ENCODE measurements around the gene ITGA8.

The ITGA8 gene

DNA sequence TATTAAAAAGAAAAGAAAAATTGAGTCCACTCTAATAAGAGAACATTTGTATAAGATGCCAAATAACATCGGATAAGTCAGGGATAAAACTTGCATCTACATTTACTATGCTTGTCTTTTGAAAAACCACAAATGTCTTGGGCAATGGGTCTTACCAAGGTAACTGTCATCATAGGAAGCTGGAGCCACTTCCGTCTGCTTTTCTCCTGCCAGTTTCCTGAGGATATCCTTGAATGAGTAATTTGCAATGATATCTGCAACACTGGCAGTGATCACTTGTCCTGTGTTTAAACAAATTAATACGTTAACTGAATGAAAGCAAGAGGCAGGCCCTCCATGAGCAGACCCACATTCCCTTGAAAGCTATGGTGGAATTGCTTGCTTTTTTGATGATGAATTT lies 47.3 kb downstream of the ITGA8 start:
- no peak overlapping the region for H3K27ac ChIP-seq (ENCODE audit: low read length)
- H3K9me3 ChIP-seq (ENCODE audit: control insufficient read depth in 1 of 2, low read length in 2 of 2), result no peaks in the 10 kb centered on the region
- H3K36me3 ChIP-seq (ENCODE audit: control insufficient read depth in 1 of 2, insufficient read depth in 2 of 2, low read length in 2 of 2), result no peaks in the 10 kb centered on the region
- no peaks in the 10 kb centered on the region for H3K27me3 ChIP-seq (ENCODE audit: low read depth, low read length)
- H3K4me3 ChIP-seq (ENCODE audit: low read depth in 1 of 2, low read length in 2 of 2), result no peak overlapping the region
- no peaks in the 10 kb centered on the region for H3K4me1 ChIP-seq (ENCODE audit: control insufficient read depth in 1 of 2, insufficient read depth in 2 of 2, low read length in 2 of 2)

DNA sequence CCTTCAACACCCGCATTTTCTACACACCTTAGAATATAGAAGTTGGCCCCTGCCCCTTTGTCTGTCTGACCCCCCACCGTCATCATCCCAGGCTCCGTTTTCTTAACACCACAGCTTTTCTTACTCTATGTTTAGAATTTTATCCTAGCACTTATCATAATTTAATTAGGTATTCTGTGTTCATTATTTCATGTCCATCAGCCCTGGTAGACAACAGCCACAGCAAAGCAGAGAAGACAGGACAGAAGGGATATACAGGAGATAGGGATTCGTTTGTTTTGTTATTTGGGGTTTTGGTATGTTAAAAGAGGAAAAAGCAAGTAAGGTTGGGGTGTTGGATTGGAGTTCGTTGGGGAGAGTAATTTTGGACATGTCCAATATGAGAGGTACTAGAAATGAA lies 48.8 kb downstream of the ITGA8 start:
- no peak overlapping the region for H3K4me3 ChIP-seq (ENCODE audit: low read depth in 1 of 2, low read length in 2 of 2)
- H3K4me1 ChIP-seq (ENCODE audit: control insufficient read depth in 1 of 2, insufficient read depth in 2 of 2, low read length in 2 of 2), result no peaks in the 10 kb centered on the region
- no peaks in the 10 kb centered on the region for H3K27me3 ChIP-seq (ENCODE audit: low read depth, low read length)
- no peaks in the 10 kb centered on the region for H3K9me3 ChIP-seq (ENCODE audit: control insufficient read depth in 1 of 2, low read length in 2 of 2)
- H3K36me3 ChIP-seq (ENCODE audit: control insufficient read depth in 1 of 2, insufficient read depth in 2 of 2, low read length in 2 of 2), result no peaks in the 10 kb centered on the region
- no peak overlapping the region for H3K27ac ChIP-seq (ENCODE audit: low read length)

DNA sequence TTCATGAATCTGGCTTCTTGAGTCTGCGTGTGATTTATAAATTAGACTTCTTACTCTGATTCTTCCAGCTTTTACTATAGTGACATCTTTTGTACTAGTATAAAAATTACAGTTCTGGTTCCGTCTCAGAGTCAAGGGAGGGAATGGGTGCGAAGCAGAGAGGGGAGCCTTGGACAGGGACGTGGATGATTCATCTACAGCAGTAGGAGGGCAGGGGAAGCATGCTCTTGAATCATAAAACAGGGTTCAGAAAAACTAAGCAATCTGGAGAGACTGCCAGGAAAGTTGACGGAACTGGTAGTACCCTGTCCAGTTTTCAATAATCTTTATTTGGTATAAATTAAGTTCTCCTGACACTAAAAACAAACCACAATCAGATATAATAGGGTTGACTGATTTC lies 58.1 kb downstream of the ITGA8 start:
- Histone ChIP-seq H3K4me3 (ENCODE audit: low read depth in 1 of 2, low read length in 2 of 2) (no peak overlapping the region), H3K36me3 (ENCODE audit: control insufficient read depth in 1 of 2, insufficient read depth in 2 of 2, low read length in 2 of 2) (no peaks in the 10 kb centered on the region), H3K4me1 (ENCODE audit: control insufficient read depth in 1 of 2, insufficient read depth in 2 of 2, low read length in 2 of 2) (no peaks in the 10 kb centered on the region), H3K9me3 (ENCODE audit: control insufficient read depth in 1 of 2, low read length in 2 of 2) (no peaks in the 10 kb centered on the region), H3K27ac (ENCODE audit: low read length) (no peak overlapping the region), H3K27me3 (ENCODE audit: low read depth, low read length) (no peaks in the 10 kb centered on the region)

DNA sequence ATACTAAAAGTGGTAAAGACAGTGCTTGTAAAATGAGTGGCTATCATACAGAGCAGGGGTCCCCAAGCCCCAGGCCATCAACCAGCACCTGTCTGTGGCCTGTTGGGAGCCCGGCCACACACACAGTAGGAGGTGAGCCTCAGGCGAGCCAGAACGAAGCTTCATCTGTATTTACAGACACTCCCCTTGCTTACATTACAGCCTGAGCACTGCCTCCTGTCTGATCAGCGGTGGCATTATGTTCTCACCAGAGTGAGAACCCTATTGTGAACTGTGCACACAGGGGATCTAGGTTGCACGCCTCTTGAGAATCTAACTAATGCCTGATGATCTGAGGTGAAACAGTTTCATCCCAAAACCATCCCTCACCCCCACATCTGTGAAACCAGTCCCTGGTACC lies 58.7 kb downstream of the ITGA8 start:
- Histone ChIP-seq H3K36me3 (ENCODE audit: control insufficient read depth in 1 of 2, insufficient read depth in 2 of 2, low read length in 2 of 2) (no peaks in the 10 kb centered on the region), H3K4me3 (ENCODE audit: low read depth in 1 of 2, low read length in 2 of 2) (no peak overlapping the region), H3K27me3 (ENCODE audit: low read depth, low read length) (no peaks in the 10 kb centered on the region), H3K9me3 (ENCODE audit: control insufficient read depth in 1 of 2, low read length in 2 of 2) (no peaks in the 10 kb centered on the region), H3K4me1 (ENCODE audit: control insufficient read depth in 1 of 2, insufficient read depth in 2 of 2, low read length in 2 of 2) (no peaks in the 10 kb centered on the region), H3K27ac (ENCODE audit: low read length) (no peak overlapping the region)

DNA sequence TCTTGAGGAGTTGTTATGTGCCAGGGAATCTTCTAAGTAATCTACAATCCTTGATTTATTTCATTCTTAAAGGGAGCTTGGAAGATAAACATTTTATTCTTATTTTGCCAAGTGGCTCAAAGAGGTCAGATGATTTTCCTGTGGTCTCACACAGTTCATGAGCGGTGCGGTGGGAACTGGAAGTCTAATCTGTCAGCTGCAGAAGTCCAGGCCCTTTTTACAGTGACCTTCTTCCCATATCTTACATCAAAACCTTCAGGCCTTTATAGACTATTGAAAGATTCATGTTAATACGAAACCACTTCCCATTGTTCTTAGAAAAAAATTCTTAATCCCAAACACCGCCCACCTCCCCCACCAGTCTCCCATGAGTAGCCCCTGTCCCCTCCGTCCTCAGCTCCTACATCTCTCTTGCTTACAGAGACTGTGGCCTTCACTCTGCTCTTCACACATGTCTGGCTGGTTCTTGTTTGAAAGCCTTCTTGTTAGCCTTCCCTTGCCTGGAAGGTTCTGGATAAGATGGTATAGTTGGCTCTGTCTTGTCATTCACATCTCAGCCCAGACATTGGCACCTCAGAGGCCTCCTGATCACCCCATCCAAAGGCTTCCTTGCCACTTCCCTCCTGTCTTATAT lies 61.5 kb downstream of the ITGA8 start:
- H3K27me3 ChIP-seq (ENCODE audit: low read depth, low read length), result no peaks in the 10 kb centered on the region
- no peak overlapping the region for H3K27ac ChIP-seq (ENCODE audit: low read length)
- no peaks in the 10 kb centered on the region for H3K36me3 ChIP-seq (ENCODE audit: control insufficient read depth in 1 of 2, insufficient read depth in 2 of 2, low read length in 2 of 2)
- no peaks in the 10 kb centered on the region for H3K4me1 ChIP-seq (ENCODE audit: control insufficient read depth in 1 of 2, insufficient read depth in 2 of 2, low read length in 2 of 2)
- H3K9me3 ChIP-seq (ENCODE audit: control insufficient read depth in 1 of 2, low read length in 2 of 2), result no peaks in the 10 kb centered on the region
- no peak overlapping the region for H3K4me3 ChIP-seq (ENCODE audit: low read depth in 1 of 2, low read length in 2 of 2)

DNA sequence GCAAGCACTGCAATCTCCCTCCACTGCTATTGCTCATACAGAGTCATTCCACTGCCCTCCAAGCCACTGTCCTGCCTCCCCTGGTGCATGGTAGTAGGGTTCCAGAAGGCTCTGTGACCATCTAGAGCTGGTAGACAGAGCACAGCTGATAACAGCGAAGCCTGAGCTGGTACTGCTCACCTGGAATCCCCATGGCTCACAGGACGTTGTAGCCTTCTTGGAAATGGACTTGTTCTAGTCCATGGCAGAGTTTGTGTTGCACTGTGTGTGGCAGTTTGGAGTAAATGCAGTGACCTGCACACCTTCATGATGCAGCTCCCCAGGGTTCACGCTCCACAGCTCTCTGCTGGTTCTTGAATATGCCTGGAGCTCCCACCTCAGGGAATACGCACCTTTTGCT lies 67.0 kb downstream of the ITGA8 start:
- no peaks in the 10 kb centered on the region for H3K4me1 ChIP-seq (ENCODE audit: control insufficient read depth in 1 of 2, insufficient read depth in 2 of 2, low read length in 2 of 2)
- no peaks in the 10 kb centered on the region for H3K36me3 ChIP-seq (ENCODE audit: control insufficient read depth in 1 of 2, insufficient read depth in 2 of 2, low read length in 2 of 2)
- H3K9me3 ChIP-seq (ENCODE audit: control insufficient read depth in 1 of 2, low read length in 2 of 2), result no peaks in the 10 kb centered on the region

DNA sequence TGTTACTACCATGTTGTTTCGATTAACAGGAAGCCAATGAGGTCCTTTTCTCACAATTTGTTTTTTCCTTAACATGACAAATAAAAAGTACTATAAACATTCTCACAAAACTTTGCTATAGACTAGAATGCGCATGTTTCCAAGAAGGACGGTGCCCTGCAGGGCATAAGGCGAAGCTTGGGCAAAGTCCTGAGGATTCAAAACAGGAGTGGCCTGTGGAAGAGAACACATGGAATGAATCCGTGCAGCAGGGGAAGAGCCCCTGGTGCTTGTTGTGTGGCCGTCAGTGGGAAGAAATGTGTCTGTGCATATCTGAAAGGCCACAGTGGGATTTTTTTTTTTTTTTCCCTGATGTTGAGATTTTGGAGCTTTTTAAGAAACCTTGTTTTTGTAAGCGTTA lies 67.6 kb downstream of the ITGA8 start:
- Histone ChIP-seq H3K4me3 (ENCODE audit: low read depth in 1 of 2, low read length in 2 of 2) (no peak overlapping the region), H3K36me3 (ENCODE audit: control insufficient read depth in 1 of 2, insufficient read depth in 2 of 2, low read length in 2 of 2) (no peaks in the 10 kb centered on the region), H3K27ac (ENCODE audit: low read length) (no peak overlapping the region), H3K9me3 (ENCODE audit: control insufficient read depth in 1 of 2, low read length in 2 of 2) (no peaks in the 10 kb centered on the region), H3K4me1 (ENCODE audit: control insufficient read depth in 1 of 2, insufficient read depth in 2 of 2, low read length in 2 of 2) (no peaks in the 10 kb centered on the region), H3K27me3 (ENCODE audit: low read depth, low read length) (no peaks in the 10 kb centered on the region)

More for the DNA sequence above, 67.0 kb downstream of the ITGA8 start:
- Histone ChIP-seq H3K4me3 (ENCODE audit: low read depth in 1 of 2, low read length in 2 of 2) (no peak overlapping the region), H3K27me3 (ENCODE audit: low read depth, low read length) (no peaks in the 10 kb centered on the region), H3K27ac (ENCODE audit: low read length) (no peak overlapping the region)

DNA sequence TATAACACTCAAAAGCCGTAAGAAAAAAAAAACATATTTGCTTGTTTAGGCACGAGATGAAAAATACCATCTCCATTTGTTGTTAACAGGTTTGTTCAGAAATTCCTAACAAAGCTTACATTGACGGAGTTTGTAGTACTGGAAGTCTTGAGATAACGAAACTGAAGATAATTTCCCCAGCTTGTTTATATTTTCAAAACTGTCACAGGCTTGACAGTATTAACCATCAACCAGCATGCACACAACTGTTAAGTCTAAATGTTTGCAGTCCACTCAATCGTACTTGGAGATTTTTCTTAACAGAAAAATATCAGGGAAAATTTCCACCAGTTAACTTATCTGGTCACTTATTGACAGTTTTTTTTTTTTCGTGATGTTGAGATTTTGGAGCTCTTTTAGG lies 68.5 kb downstream of the ITGA8 start:
- Histone ChIP-seq H3K9me3 (ENCODE audit: control insufficient read depth in 1 of 2, low read length in 2 of 2) (no peaks in the 10 kb centered on the region), H3K27ac (ENCODE audit: low read length) (no peak overlapping the region), H3K4me3 (ENCODE audit: low read depth in 1 of 2, low read length in 2 of 2) (no peak overlapping the region), H3K27me3 (ENCODE audit: low read depth, low read length) (no peaks in the 10 kb centered on the region), H3K36me3 (ENCODE audit: control insufficient read depth in 1 of 2, insufficient read depth in 2 of 2, low read length in 2 of 2) (no peaks in the 10 kb centered on the region), H3K4me1 (ENCODE audit: control insufficient read depth in 1 of 2, insufficient read depth in 2 of 2, low read length in 2 of 2) (no peaks in the 10 kb centered on the region)

DNA sequence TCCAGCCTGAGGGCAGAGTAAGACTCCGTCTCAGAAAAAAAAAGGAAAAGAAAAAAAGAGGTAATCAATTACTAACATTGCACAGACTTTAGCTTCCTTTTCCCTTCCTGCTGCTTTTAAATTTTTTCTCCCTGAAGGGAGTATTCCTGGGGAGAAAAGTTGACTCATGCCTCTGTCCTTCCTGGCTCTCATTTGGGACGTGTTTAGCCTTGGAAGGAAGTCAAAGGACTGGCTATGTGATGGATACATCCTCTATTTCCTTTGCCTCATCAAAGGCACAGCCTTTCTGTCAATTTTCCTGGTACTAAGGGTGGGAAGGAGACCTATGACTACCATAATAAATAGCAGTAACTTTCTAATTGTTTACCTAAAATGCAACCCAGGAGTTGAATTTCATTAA lies 77.6 kb downstream of the ITGA8 start:
- Histone ChIP-seq H3K9me3 (ENCODE audit: control insufficient read depth in 1 of 2, low read length in 2 of 2) (no peaks in the 10 kb centered on the region), H3K36me3 (ENCODE audit: control insufficient read depth in 1 of 2, insufficient read depth in 2 of 2, low read length in 2 of 2) (no peaks in the 10 kb centered on the region), H3K27me3 (ENCODE audit: low read depth, low read length) (no peaks in the 10 kb centered on the region), H3K27ac (ENCODE audit: low read length) (no peak overlapping the region), H3K4me1 (ENCODE audit: control insufficient read depth in 1 of 2, insufficient read depth in 2 of 2, low read length in 2 of 2) (no peaks in the 10 kb centered on the region), H3K4me3 (ENCODE audit: low read depth in 1 of 2, low read length in 2 of 2) (no peak overlapping the region)

DNA sequence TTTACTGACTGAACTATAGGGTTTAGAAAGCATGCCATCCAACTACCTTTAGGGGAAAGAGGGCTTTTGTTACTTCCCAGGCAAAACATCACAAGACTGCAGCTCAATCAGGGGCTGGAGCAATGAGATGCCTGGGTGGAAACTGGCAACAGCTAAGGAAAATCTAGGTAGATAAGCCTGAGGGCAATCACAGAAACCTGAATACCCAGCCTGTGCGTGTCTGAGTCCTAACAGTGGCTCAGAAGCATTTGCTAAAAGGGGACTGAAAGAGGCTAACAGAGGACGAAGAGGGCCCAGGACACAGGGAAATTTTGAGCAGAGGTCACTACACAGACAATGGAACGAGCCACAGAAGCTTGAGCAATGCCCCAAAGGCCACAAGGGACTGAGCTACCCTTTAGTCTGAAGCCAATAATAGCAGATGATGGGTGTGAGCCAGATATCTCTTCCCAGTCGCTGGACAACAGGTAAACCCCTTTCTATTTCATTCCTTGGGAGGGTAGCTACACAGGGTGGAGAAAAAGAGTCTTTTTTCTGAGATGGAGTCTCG lies 79.1 kb downstream of the ITGA8 start:
- H3K36me3 ChIP-seq (ENCODE audit: control insufficient read depth in 1 of 2, insufficient read depth in 2 of 2, low read length in 2 of 2), result no peaks in the 10 kb centered on the region
- H3K27ac ChIP-seq (ENCODE audit: low read length), result no peak overlapping the region
- H3K27me3 ChIP-seq (ENCODE audit: low read depth, low read length), result no peaks in the 10 kb centered on the region
- no peaks in the 10 kb centered on the region for H3K9me3 ChIP-seq (ENCODE audit: control insufficient read depth in 1 of 2, low read length in 2 of 2)
- no peak overlapping the region for H3K4me3 ChIP-seq (ENCODE audit: low read depth in 1 of 2, low read length in 2 of 2)
- H3K4me1 ChIP-seq (ENCODE audit: control insufficient read depth in 1 of 2, insufficient read depth in 2 of 2, low read length in 2 of 2), result no peaks in the 10 kb centered on the region

DNA sequence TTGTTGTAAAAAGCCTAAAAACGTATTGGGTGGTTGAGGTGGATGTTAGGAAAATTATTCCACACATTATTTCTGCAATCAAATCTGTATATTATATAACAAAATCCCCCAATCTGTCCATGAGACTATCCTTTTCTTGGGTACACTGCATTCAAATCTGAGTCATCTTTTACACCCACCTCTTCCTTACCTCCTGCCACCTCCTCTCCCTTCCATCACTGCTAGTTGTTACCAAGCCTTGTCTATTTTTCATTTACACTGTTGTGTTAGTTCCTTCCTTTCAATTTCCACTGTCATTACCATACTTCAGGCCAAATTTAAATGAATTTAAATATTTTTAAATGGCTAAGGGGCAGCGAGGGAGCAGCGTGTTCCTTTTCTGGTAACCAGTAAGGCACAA lies 83.3 kb downstream of the ITGA8 start:
- Histone ChIP-seq H3K27me3 (ENCODE audit: low read depth, low read length) (no peaks in the 10 kb centered on the region), H3K4me3 (ENCODE audit: low read depth in 1 of 2, low read length in 2 of 2) (no peak overlapping the region), H3K4me1 (ENCODE audit: control insufficient read depth in 1 of 2, insufficient read depth in 2 of 2, low read length in 2 of 2) (no peaks in the 10 kb centered on the region), H3K27ac (ENCODE audit: low read length) (no peak overlapping the region), H3K9me3 (ENCODE audit: control insufficient read depth in 1 of 2, low read length in 2 of 2) (no peaks in the 10 kb centered on the region), H3K36me3 (ENCODE audit: control insufficient read depth in 1 of 2, insufficient read depth in 2 of 2, low read length in 2 of 2) (no peaks in the 10 kb centered on the region)

DNA sequence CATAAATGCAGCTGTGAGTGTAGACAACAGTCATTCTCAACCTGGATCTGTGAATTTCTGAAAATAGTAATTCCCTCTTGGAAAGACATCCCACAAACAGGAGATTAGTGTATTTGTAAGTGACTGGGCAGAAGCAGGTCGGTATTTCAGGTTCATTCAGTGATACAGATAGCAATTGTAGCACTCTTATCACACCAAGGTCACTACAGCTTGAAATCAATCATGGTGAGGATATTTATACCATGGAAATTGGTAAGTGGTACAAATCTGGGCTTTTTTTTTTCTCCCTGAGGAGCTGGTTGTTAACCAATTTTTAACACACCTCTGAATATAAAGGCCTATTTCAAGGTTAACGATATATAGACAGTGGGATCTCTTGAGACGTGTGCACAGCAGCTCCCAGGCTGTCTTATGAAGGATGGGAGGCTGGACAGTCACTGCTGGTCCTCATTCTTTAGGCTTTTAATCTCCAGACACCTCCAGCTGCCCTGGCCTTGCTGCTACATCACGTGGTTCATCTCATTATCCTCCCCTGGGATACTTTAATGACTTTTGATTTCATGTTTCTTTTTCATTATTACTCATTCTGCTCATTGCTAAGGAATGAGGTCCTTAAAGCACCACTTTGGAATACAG lies 87.1 kb downstream of the ITGA8 start:
- Histone ChIP-seq H3K36me3 (ENCODE audit: control insufficient read depth in 1 of 2, insufficient read depth in 2 of 2, low read length in 2 of 2) (no peaks in the 10 kb centered on the region), H3K27me3 (ENCODE audit: low read depth, low read length) (no peaks in the 10 kb centered on the region), H3K4me1 (ENCODE audit: control insufficient read depth in 1 of 2, insufficient read depth in 2 of 2, low read length in 2 of 2) (no peaks in the 10 kb centered on the region), H3K4me3 (ENCODE audit: low read depth in 1 of 2, low read length in 2 of 2) (no peak overlapping the region), H3K27ac (ENCODE audit: low read length) (no peak overlapping the region), H3K9me3 (ENCODE audit: control insufficient read depth in 1 of 2, low read length in 2 of 2) (no peaks in the 10 kb centered on the region)
